GM13976 (cell line): Measurements from ENCODE around the gene PICK1.
A peak's percentile ranks its signal among the peaks of the same experiment; 100 is the strongest.

Experiments used
- DNase-seq: peaks from one replicate; pipeline ENCODE4 v3.0.0; 2012; ENCODE audit warnings: low spot score
- CTCF ChIP-seq: IDR thresholded peaks from 2 replicates; pipeline ENCODE4 v1.5.1; 2012; ENCODE audit warnings: borderline replicate concordance, mild to moderate bottlenecking; ENCODE audit not compliant: insufficient read depth; ENCODE audit errors: extremely low read depth, missing control alignments, control extremely low read depth
- in situ Hi-C: fragments of 300-500 bp; cut with MboI; formaldehyde crosslinking; loops from one replicate; pipeline ENCODE4 v1.12.0; 2022; ENCODE audit warnings: low sequenced_read_pairs, mixed read lengths, inconsistent platforms; ENCODE audit not compliant: unreplicated experiment

PICK1 gene

GRCh38 chr22:38056969-38057891 is at the start of gene PICK1:
TSS of gene PICK1 (plus strand) at chr22:38057404. CDS start at chr22:38057810, 406 bp downstream.
- TF ChIP-seq CTCF = no peak
- DNase-seq = peak; percentile 93
- in situ Hi-C loops = loop anchor here (10.0 kb wide), 1 partner anchor 518 kb away; the partner anchor contains the start of gene DMC1

GRCh38 chr22:38009000-38009806 is 48.0 kb upstream of the PICK1 start:
- in situ Hi-C loops = no loop called here
- DNase-seq = no peak
- no peak for TF ChIP-seq CTCF

- TF ChIP-seq CTCF = no peak
- DNase-seq = no peak
- in situ Hi-C loops = no loop called here
Measured at GRCh38 chr22:38012604-38013072, 44.6 kb upstream of the PICK1 start.

GRCh38 chr22:38014083-38014482 is 43.1 kb upstream of the PICK1 start:
- TF ChIP-seq CTCF = no peak
- in situ Hi-C loops = no loop called here
- no peak for DNase-seq

GRCh38 chr22:38016182-38017151 is 40.7 kb upstream of the PICK1 start:
- TF ChIP-seq CTCF = no peak
- no peak for DNase-seq
- in situ Hi-C loops = no loop called here
